Stomach (tissue), 9 donors: ENCODE results near the gene PLPP2. TPM values are rescaled to one million over a fixed set of nuclear protein-coding genes. Genes with fewer than 3 reads are reported as not detected.

ENCODE experiments used
- DNase-seq, 2 donors: peaks; one replicate each; pipeline versions ENCODE4 v3.0.0 to v3.0.0-alpha.2; 2013 to 2019
- H3K27ac ChIP-seq, 5 donors: fragments of 200-600 bp in 4 of 5; sonication (generic) in 4 of 5; one replicate each; pipeline ENCODE4 v1.5.1; 2013 to 2019; ENCODE audit warnings: mild to moderate bottlenecking in 1 of 5, moderate library complexity in 1 of 5
- H3K27me3 ChIP-seq, 3 donors: fragments of 200-600 bp; sonication (generic); one replicate each; pipeline ENCODE4 v1.5.1; 2017 to 2019; ENCODE audit warnings: mixed run types in 1 of 3
- H3K36me3 ChIP-seq, 4 donors: fragments of 200-600 bp; sonication (generic); 1 replicate in 3 of 4; 2 replicates in 1 of 4; pipeline ENCODE4 v1.5.1; 2016 to 2019
- H3K4me1 ChIP-seq, 4 donors: fragments of 200-600 bp; sonication (generic); one replicate each; pipeline ENCODE4 v1.5.1; 2016 to 2019
- H3K4me3 ChIP-seq, 4 donors: fragments of 200-600 bp; sonication (generic) in 3 of 4; one replicate each; pipeline ENCODE4 v1.5.1; 2016 to 2019; ENCODE audit warnings: mild to moderate bottlenecking in 1 of 4
- H3K9me3 ChIP-seq, 4 donors: fragments of 200-600 bp; sonication (generic); one replicate each; pipeline ENCODE4 v1.5.1; 2016 to 2019
- CTCF ChIP-seq, 7 experiments: fragments of 450-650 bp in 4 of 7; fragments of 200-600 bp in 3 of 7; sonication (generic) in 3 of 7; IDR thresholded peaks; one replicate each; pipeline ENCODE4 v1.5.1; 2016 to 2019; ENCODE audit warnings: antibody characterized with exemption in 7 of 7, control low read depth in 2 of 7, mild to moderate bottlenecking in 1 of 7
- EP300 ChIP-seq: sonication (generic); formaldehyde crosslinking; IDR thresholded peaks from one replicate; pipeline ENCODE4 v1.6.1; 2017; ENCODE audit warnings: antibody characterized with exemption
- POLR2A ChIP-seq, 4 donors: fragments of 450-650 bp; IDR thresholded peaks; one replicate each; pipeline ENCODE4 v1.6.1; 2016; ENCODE audit warnings: antibody characterized with exemption in 4 of 4, control low read depth in 2 of 4, mild to moderate bottlenecking in 1 of 4, moderate library complexity in 1 of 4
- POLR2AphosphoS5 ChIP-seq, 3 donors: sonication (generic); formaldehyde crosslinking; IDR thresholded peaks; one replicate each; pipeline ENCODE4 v1.6.1; 2016; ENCODE audit warnings: antibody characterized with exemption in 3 of 3
- WGBS, 5 donors: extraction: QIAGEN DNeasy Blood & Tissue Kit in 3 of 5; methylation state at CpG; one replicate each; pipeline versions ENCODE4 v1.1.5 to v1.1.7; 2013 to 2018; 5-methylcytosine and 5-hydroxymethylcytosine counted together
- intact Hi-C: fragments of 100-400 bp; cut with DNase I; formaldehyde crosslinking; loops from one replicate; pipeline ENCODE4 v1.15.1; 2023; ENCODE audit warnings: low total_unique reads
- polyA plus RNA-seq, 3 donors: library from polyadenylated mRNA; stranded (reverse); fragments of 200-250 nt; gene quantifications; one replicate each; pipeline ENCODE4 v1.2.3, GENCODE V29; 2013
- total RNA-seq, 5 donors: library from RNA; depleted of rRNA; stranded (reverse); fragments of >200 nt; gene quantifications; one replicate each; pipeline versions ENCODE4 v1.1.0 to v1.2.3, GENCODE V29; 2014 to 2016
- donor health status: healthy with polysubstance abuse.
- donor health status: Bipolar disorder and iron deficiency.
- donor health status: healthy.

The PLPP2 gene
- total and polyA plus RNA-seq, 8 donors, result 22.2 to 228 (median 46.1) TPM

- Histone ChIP-seq H3K9me3 (no peaks in the 10 kb centered on the region), H3K27ac (peak overlapping the region in 3 of 5 donors; percentile 18 to 80 (median 52)), H3K4me3 (no peak overlapping the region), H3K36me3 (no peaks in the 10 kb centered on the region), H3K27me3 (peaks cover 0 to 44% (median 25%) of the 10 kb centered on the region in 3 donors), H3K4me1 (peaks cover 24 to 42% (median 33%) of the 10 kb centered on the region in 4 donors)
- intact Hi-C loops, result no loop called here
- peak; percentile 37 to 51 for DNase-seq
- WGBS, 5 donors, result 41 to 54% (median 50%) methylated on average over 13 of the region's 13 CpGs
- TF ChIP-seq CTCF (IDR thresholded peaks at IDR 0.05) (no peak), POLR2A (IDR thresholded peaks at IDR 0.05) (no peak), EP300 (no peak), POLR2AphosphoS5 (IDR thresholded peaks at IDR 0.05) (no peak)
Measured at GRCh38 chr19:295687-296370, 4.6 kb upstream of the PLPP2 start.

- H3K27ac ChIP-seq, result peak overlapping the region in 3 of 5 donors; percentile 18 to 80 (median 52)
- H3K4me1 ChIP-seq, result peaks cover 27 to 47% (median 40%) of the 10 kb centered on the region in 4 donors
- no peak for TF ChIP-seq POLR2A (IDR thresholded peaks at IDR 0.05)
- TF ChIP-seq CTCF (IDR thresholded peaks at IDR 0.05), result peak in 5 of 7 experiments; percentile 56 to 75 (median 69)
- DNase-seq, result peak; percentile 68 to 78
- WGBS, 5 donors, result 7 to 12% (median 11%) methylated on average over 27 to 38 of the region's 38 CpGs
- H3K4me3 ChIP-seq, result peak overlapping the region; percentile 19 to 40 (median 22)
- H3K9me3 ChIP-seq, result no peaks in the 10 kb centered on the region
- no peaks in the 10 kb centered on the region for H3K36me3 ChIP-seq
- H3K27me3 ChIP-seq, result peaks cover 0 to 51% (median 31%) of the 10 kb centered on the region in 3 donors
- intact Hi-C loops, result no loop called here
Measured at GRCh38 chr19:294946-295686, 3.9 kb upstream of the PLPP2 start.

- Histone ChIP-seq H3K4me3 (peak overlapping the region; percentile 19 to 40 (median 22)), H3K27me3 (peaks cover 0 to 55% (median 31%) of the 10 kb centered on the region in 3 donors), H3K27ac (peak overlapping the region in 2 of 5 donors; percentile 52 to 80), H3K36me3 (no peaks in the 10 kb centered on the region), H3K9me3 (no peaks in the 10 kb centered on the region), H3K4me1 (peaks cover 32 to 54% (median 40%) of the 10 kb centered on the region in 4 donors)
- peak; percentile 25 to 51 for DNase-seq
- WGBS, 5 donors, result 4 to 11% (median 6%) methylated on average over 17 to 29 of the region's 29 CpGs
- TF ChIP-seq CTCF (IDR thresholded peaks at IDR 0.05), result no peak
- no peak for TF ChIP-seq POLR2A (IDR thresholded peaks at IDR 0.05)
- TF ChIP-seq POLR2AphosphoS5 (IDR thresholded peaks at IDR 0.05), result no peak
- no peak for TF ChIP-seq EP300
- intact Hi-C loops, result no loop called here
Measured at GRCh38 chr19:294341-294945, 3.2 kb upstream of the PLPP2 start.

DNA sequence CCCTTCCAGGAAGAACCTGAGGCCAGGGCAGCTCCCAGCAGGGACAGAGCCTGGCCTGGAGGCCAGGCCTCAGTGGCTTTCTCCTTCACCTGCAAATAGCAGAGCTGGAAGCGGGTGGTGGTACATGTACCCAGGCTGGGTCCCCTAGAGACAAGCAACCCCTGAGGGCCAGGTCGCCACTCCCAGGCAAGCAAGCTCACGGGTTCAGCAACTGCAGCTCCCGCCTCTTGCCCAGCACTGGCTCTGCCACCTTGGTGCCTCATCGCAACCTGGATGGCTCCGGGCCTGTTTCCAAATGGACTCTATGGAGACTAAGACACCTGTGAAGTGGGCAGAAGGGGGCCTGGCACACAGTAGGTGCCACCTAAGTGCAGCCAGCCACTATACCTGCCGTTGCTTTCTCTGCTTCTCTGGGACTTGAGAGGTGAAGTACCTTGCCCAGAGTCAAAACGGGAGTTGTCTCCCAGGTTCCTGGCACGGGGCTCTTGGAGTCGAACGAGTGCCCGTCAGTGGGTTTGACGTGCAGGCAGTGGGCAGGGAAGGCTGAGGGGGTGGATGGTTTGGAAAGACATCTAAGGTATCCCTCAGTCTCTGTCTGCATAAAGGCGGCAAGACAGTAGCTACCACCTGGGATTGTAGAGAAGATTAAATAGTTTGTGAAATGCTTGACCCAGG, 2.4 kb upstream of the PLPP2 start:
- Histone ChIP-seq H3K27me3 (peaks cover 0 to 58% (median 31%) of the 10 kb centered on the region in 3 donors), H3K36me3 (no peaks in the 10 kb centered on the region), H3K4me3 (no peak overlapping the region), H3K9me3 (no peaks in the 10 kb centered on the region), H3K27ac (no peak overlapping the region), H3K4me1 (peaks cover 34 to 62% (median 47%) of the 10 kb centered on the region in 4 donors)
- 63 to 74% (median 67%) methylated on average over 14 of the region's 14 CpGs for WGBS, 5 donors
- intact Hi-C loops, result no loop called here
- no peak for TF ChIP-seq CTCF (IDR thresholded peaks at IDR 0.05)
- TF ChIP-seq POLR2A (IDR thresholded peaks at IDR 0.05), result no peak
- no peak for TF ChIP-seq EP300
- TF ChIP-seq POLR2AphosphoS5 (IDR thresholded peaks at IDR 0.05), result no peak
- peak in 1 of 2 donors; percentile 24 for DNase-seq
